ENCODE results near the gene CLIC4. TPM values are rescaled to one million over a fixed set of nuclear protein-coding genes. Genes with fewer than 3 reads are reported as not detected.
"Not testable (repeated sequence)": the region's sequence is repeated elsewhere in the genome, so short reads cannot be mapped to it uniquely, and the experiment has no call there.

The CLIC4 gene
- total RNA-seq, 1 experiment from 2014 or later, result 123 TPM

GRCh38 chr1:24873148-24873547 is 127.9 kb downstream of the CLIC4 start:
- DNase-seq (ENCODE audit: low read depth, low spot score), result no peak
- in situ Hi-C loops (cut with HindIII; ENCODE audit: low pct_unique_long_range_greater_than_20kb, low sequenced_read_pairs), result no loop called here

GRCh38 chr1:24874056-24874455 is 128.8 kb downstream of the CLIC4 start:
- in situ Hi-C loops (cut with HindIII; ENCODE audit: low pct_unique_long_range_greater_than_20kb, low sequenced_read_pairs), result no loop called here
- DNase-seq (ENCODE audit: low read depth, low spot score), result no peak

DNA sequence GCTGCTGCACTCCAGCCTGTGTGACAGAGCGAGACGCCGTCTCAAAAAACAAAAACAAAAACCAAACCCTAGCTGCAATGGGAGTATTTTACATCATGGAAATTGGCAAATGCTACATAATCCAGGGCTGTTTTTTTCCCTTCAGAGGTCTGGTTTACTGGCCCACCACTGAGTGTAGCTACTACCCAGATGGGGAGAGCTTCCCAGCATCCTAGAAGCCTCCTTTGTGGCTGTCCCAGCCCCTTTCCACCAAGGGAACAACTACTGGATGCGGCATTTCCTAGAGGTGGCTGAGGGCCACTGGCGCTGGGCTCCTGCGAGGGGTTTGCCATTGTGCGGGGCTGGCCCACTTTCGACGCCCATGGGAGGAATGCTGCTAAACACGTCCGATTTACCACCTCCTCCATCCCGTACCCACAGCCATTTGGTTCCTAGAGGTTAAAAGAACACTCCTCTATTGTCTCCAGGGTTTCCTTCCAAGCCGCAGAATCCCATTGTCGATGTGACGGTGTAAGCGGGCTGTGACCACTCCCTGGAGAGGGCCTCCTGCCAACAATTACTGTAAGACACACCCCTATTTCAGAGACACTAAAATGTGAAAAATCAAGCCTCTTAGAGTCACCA is 129.5 kb downstream of the CLIC4 start:
- no peak for DNase-seq (ENCODE audit: low read depth, low spot score)
- in situ Hi-C loops (cut with HindIII; ENCODE audit: low pct_unique_long_range_greater_than_20kb, low sequenced_read_pairs), result no loop called here

DNA sequence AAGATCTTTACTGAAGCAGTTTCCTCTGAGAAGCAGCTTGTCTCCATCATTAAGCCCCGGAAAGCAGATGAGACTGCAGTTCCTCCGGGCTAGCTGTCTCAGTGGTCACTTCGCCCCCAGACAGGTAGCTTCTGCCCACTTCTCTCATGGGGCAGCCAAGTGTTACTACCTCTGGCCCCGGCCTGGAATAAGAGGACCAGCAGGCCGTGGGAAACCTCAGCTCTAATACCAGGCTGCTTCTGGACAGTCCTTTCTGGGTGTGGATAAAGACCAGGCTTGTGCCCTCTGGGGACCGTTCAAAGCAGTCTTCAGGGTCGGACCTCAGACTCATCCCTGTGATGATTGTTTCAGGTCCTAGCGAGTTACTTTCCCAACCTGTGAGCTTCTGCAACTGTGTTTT is 130.0 kb downstream of the CLIC4 start:
- in situ Hi-C loops (cut with HindIII; ENCODE audit: low pct_unique_long_range_greater_than_20kb, low sequenced_read_pairs), result no loop called here
- no peak for DNase-seq (ENCODE audit: low read depth, low spot score)

DNA sequence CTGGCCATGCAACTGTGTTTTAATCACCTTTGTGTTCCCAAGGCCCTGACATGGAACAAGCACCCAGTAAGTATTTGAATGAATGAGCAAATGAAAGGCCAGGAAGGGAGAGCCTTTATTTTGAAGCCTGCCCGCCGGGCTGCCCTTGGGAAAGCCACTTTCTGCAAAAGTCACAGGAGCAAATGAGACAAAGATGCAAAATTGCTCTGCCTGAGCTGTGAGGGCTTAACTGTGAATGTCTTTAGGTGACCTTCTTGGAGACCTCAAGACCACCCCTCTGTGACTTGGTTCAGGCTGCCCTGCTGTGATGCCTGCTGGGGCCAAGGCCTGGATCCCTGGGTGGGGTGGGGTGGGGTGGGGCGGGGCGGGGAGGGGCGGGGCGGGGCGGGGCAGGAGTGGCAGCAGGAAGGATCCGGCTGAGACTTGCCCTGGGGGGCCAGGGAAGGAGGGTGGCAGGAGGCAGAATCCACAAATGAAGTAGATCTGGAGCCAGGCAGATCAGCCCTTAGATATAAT is 130.8 kb downstream of the CLIC4 start:
- in situ Hi-C loops (cut with HindIII; ENCODE audit: low pct_unique_long_range_greater_than_20kb, low sequenced_read_pairs), result no loop called here

GRCh38 chr1:24878045-24878444 is 132.8 kb downstream of the CLIC4 start:
- in situ Hi-C loops (cut with HindIII; ENCODE audit: low pct_unique_long_range_greater_than_20kb, low sequenced_read_pairs), result no loop called here
- no peak for DNase-seq (ENCODE audit: low read depth, low spot score)

More for the DNA sequence above, 130.8 kb downstream of the CLIC4 start:
- no peak for DNase-seq (ENCODE audit: low read depth, low spot score)

- in situ Hi-C loops (cut with HindIII; ENCODE audit: low pct_unique_long_range_greater_than_20kb, low sequenced_read_pairs), result no loop called here
- no peak for DNase-seq (ENCODE audit: low read depth, low spot score)
These were observed 133.8 kb downstream of the CLIC4 start for GRCh38 chr1:24878775-24879742.

GRCh38 chr1:24881034-24881433 is 135.8 kb downstream of the CLIC4 start:
- in situ Hi-C loops (cut with HindIII; ENCODE audit: low pct_unique_long_range_greater_than_20kb, low sequenced_read_pairs), result no loop called here
- no peak for DNase-seq (ENCODE audit: low read depth, low spot score)

DNA sequence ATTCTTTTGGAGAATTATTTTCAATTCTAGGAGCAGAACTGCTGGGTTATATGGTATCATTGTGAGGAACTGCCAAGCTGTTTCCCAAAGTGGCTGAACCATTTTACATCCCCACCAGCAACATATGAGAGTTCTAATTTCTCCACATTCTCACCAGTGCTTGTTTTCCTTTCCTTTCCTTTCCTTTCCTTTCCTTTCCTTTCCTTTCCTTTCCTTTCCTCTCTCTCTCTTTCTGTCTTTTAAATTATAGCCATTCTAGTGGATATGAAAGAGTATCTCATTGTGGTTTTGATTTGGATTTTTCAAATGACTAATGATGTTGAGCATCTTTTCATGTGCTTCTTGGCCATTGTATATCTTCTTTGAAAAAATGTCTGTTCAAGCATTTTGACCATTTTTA is 139.5 kb downstream of the CLIC4 start:
- in situ Hi-C loops (cut with HindIII; ENCODE audit: low pct_unique_long_range_greater_than_20kb, low sequenced_read_pairs), result no loop called here
- no peak for DNase-seq (ENCODE audit: low read depth, low spot score)

GRCh38 chr1:24886241-24886640 is 141.0 kb downstream of the CLIC4 start:
- no peak for DNase-seq (ENCODE audit: low read depth, low spot score)
- in situ Hi-C loops (cut with HindIII; ENCODE audit: low pct_unique_long_range_greater_than_20kb, low sequenced_read_pairs), result no loop called here

DNA sequence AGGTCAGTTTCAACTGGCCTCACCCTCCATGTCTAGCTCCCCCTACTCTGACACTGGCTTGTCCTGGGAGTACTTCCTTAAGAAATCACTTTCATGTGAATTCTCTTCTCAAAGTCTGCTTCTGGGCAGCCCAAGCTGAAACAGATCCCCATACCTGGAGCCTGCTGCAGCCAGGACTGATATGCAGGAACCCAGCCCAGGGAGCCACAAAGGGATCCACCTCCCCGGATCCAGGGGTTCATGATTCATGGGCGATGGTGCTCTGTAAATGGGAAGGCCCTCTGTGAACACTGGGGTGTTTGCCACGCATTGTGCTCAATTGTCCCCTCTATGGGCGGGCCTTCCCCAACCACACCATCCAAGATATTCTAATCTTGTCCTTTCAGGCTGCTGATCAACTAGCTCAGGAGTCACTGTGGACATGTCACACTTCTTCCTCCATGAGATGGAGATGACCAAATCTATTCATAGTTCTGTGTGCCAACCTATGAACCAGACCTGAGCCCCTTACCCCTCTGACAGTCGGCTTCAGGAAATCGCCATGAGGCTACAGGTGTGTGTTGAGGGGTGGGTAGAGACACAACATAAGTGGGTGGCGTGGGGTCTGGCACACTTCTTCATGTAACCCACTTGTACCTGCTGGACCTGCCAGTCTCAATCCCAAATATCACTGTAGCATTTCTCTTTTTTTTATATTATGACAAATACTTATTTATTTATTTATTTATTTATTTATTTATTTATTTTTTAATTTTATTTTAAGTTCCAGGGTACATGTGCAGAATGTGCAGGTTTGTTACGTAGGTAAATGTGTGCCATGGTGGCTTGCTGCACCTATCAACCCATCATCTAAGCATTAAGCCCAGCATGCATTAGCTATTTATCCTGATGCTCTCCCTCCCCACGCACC is 143.1 kb downstream of the CLIC4 start:
- no peak for DNase-seq (ENCODE audit: low read depth, low spot score)
- in situ Hi-C loops (cut with HindIII; ENCODE audit: low pct_unique_long_range_greater_than_20kb, low sequenced_read_pairs), result no loop called here

GRCh38 chr1:24888971-24889676 is 143.9 kb downstream of the CLIC4 start:
- DNase-seq (ENCODE audit: low read depth, low spot score), result no peak
- in situ Hi-C loops (cut with HindIII; ENCODE audit: low pct_unique_long_range_greater_than_20kb, low sequenced_read_pairs), result no loop called here

DNA sequence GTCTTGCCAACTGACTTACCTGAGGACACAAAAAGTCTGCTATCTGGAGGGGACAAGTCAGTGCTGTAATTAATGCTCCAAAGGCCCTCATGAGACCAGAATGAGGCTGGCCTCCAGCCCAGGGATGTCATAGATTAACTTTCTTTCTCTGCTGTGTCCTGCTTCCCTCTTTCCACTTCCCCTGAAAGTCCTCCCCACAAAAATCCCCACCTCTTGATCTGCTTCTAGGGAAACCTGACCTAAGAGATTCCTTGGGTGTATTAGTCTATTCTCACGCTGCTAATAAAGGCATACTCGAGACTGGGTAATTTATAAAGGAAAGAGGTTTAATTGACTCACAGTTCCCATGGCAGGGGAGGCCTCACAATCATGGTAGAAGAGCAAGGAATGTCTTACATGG is 145.6 kb downstream of the CLIC4 start:
- DNase-seq (ENCODE audit: low read depth, low spot score), result no peak
- in situ Hi-C loops (cut with HindIII; ENCODE audit: low pct_unique_long_range_greater_than_20kb, low sequenced_read_pairs), result no loop called here

DNA sequence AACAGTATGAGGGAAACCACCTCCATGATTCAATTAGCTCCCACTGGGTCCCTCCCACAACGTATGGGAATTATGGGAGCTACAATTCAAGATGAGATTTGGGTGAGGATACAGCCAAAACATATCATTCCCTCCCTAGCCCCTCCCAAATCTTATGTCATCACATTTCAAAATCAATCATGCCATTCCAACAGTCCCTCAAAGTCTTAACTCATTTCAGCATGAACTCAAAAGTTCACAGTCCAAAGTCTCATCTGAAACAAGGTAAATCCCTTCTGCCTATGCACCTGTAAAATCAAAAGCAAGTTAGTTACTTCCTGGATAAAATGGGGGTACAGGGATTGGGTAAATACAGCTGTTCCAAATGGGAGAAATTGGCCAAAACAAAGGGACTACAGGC is 146.1 kb downstream of the CLIC4 start:
- in situ Hi-C loops (cut with HindIII; ENCODE audit: low pct_unique_long_range_greater_than_20kb, low sequenced_read_pairs); DNase-seq (ENCODE audit: low read depth, low spot score): not testable (repeated sequence)

GRCh38 chr1:24892188-24893153 is 147.2 kb downstream of the CLIC4 start:
- DNase-seq (ENCODE audit: low read depth, low spot score), result no peak
- in situ Hi-C loops (cut with HindIII; ENCODE audit: low pct_unique_long_range_greater_than_20kb, low sequenced_read_pairs), result no loop called here

DNA sequence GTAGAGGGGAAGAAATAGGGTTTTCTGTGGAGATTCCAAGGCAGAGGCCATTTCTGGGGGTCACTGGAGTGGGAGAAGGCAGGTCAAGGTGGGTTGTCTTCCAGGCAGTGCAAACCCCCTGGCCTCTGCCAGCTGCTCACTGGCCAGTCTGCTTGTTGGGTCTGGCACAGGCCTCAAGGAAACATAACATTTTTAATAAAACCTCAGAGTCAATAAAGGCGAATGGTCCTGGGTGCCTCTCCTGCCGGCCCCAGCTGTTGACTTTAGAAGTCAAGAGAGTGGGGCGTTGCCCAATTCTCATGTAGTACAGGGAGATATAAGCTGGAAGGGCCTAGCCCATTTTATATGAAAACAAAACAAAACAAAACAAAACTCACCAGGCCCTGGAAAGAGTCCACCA is 148.2 kb downstream of the CLIC4 start:
- no peak for DNase-seq (ENCODE audit: low read depth, low spot score)
- in situ Hi-C loops (cut with HindIII; ENCODE audit: low pct_unique_long_range_greater_than_20kb, low sequenced_read_pairs), result no loop called here

All from SK-MEL-5 (cell line).